ENCODE results near the gene LCOR.

LCOR gene

DNA sequence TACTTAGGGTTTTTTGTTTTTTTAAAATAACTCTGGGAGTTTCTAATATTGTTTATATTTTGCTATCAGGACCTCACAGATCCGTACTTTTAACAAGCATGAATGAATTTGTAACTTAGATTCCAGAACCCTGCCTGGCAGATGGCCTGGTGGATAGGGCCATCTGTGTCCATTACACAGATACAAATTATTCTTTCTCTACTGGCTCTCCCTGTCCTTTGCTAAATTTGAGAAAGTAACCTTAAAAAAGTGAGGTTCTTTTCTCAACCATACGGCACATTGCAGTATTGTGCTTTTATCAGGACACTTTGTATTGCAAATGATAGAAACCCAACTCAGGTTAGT lies 26.6 kb downstream of the LCOR start:
- no peak for TF ChIP-seq CTCF (IDR thresholded peaks at IDR 0.05)
- Histone ChIP-seq H3K36me3 (peaks cover 23% of the 10 kb centered on the region), H3K9me3 (no peaks in the 10 kb centered on the region), H3K27ac (no peak overlapping the region), H3K27me3 (no peaks in the 10 kb centered on the region), H3K4me3 (ENCODE audit: low read depth in 1 of 2, low read length in 1 of 2) (no peak overlapping the region), H3K4me1 (ENCODE audit: control insufficient read depth in 1 of 2, insufficient read depth in 1 of 2, low read depth in 1 of 2, low read length in 1 of 2) (peaks cover 0 to 6% of the 10 kb centered on the region in 2 experiments)

- H3K9me3 ChIP-seq = no peaks in the 10 kb centered on the region
- peaks cover 0 to 6% of the 10 kb centered on the region in 2 experiments for H3K4me1 ChIP-seq (ENCODE audit: control insufficient read depth in 1 of 2, insufficient read depth in 1 of 2, low read depth in 1 of 2, low read length in 1 of 2)
- H3K4me3 ChIP-seq (ENCODE audit: low read depth in 1 of 2, low read length in 1 of 2) = no peak overlapping the region
- no peaks in the 10 kb centered on the region for H3K27me3 ChIP-seq
- H3K27ac ChIP-seq = no peak overlapping the region
- H3K36me3 ChIP-seq = peaks cover 26% of the 10 kb centered on the region
- TF ChIP-seq CTCF (IDR thresholded peaks at IDR 0.05) = no peak
Observed at GRCh38 chr10:96860631-96861277, 28.7 kb downstream of the LCOR start.

DNA sequence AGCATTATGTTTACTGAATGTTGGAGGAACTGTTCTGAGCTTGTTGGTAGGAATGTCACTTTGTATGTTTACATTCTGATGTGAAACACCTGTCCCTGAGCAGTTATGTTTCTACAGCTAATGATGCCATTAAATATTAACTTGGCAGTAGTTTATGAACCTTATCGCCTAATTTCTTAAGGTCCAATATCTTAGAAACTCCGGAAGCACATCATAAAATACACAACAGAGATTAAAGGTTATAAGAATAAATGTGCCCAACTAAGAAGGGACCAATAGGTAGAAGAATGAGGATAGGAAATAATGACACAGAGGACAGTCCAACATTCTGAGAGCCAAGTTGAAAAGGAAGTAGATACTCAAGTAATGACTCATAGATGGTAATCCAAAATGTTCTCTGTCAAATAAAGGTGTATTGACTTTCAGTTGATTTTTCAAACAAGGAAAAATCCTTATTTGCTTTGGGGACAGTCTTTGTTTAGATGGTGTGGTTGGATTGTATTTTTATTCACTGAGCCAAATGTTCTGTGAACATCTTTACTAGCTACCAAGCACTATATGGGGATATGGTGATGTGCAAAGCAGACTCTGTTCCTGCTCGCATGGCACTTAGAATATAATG lies 31.9 kb downstream of the LCOR start:
- no peak overlapping the region for H3K4me3 ChIP-seq (ENCODE audit: low read depth in 1 of 2, low read length in 1 of 2)
- H3K27ac ChIP-seq = no peak overlapping the region
- peaks cover 18% of the 10 kb centered on the region for H3K36me3 ChIP-seq
- TF ChIP-seq CTCF (IDR thresholded peaks at IDR 0.05) = no peak
- no peaks in the 10 kb centered on the region for H3K27me3 ChIP-seq
- no peaks in the 10 kb centered on the region for H3K9me3 ChIP-seq
- H3K4me1 ChIP-seq (ENCODE audit: control insufficient read depth in 1 of 2, insufficient read depth in 1 of 2, low read depth in 1 of 2, low read length in 1 of 2) = no peaks in the 10 kb centered on the region

- H3K27ac ChIP-seq = no peak overlapping the region
- H3K4me1 ChIP-seq (ENCODE audit: control insufficient read depth in 1 of 2, insufficient read depth in 1 of 2, low read depth in 1 of 2, low read length in 1 of 2) = peaks cover 6 to 10% of the 10 kb centered on the region in 2 experiments
- no peaks in the 10 kb centered on the region for H3K9me3 ChIP-seq
- no peaks in the 10 kb centered on the region for H3K36me3 ChIP-seq
- H3K27me3 ChIP-seq = no peaks in the 10 kb centered on the region
- no peak overlapping the region for H3K4me3 ChIP-seq (ENCODE audit: low read depth in 1 of 2, low read length in 1 of 2)
- TF ChIP-seq CTCF (IDR thresholded peaks at IDR 0.05) = no peak
Observed at GRCh38 chr10:96873086-96873485, 41.0 kb downstream of the LCOR start.

DNA sequence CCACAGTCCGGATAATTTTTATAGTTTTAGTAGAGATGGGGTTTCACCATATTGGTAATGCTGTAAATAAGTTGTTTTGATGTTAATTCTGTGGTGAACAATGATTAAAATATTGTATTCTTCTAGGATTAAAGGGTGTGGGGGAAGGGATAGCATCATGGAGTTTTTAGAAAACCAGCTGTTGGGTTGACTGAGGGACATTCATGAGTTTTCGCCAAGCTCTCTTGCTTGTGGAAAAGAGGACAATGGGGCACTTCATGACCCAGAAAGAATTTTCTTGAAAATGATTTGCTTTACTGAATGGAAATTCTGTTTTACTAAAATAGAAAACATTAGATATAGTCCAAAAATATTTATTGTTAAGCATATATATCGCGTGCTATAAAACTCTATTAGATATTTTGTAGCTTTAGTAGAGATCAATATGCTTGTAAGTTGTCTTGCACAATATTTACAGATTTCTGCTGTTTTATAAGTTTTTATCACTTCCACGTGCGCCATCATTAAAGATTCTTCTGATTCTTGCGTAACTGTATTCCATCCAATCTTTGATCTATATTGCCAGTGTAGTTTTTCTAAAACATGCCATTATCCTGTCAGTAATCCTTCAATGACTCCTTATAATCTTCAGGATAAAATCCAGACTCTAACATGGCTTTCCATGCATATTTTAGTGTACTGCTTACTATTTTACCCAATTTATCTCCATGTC lies 41.8 kb downstream of the LCOR start:
- Histone ChIP-seq H3K27me3 (no peaks in the 10 kb centered on the region), H3K36me3 (no peaks in the 10 kb centered on the region), H3K4me1 (ENCODE audit: control insufficient read depth in 1 of 2, insufficient read depth in 1 of 2, low read depth in 1 of 2, low read length in 1 of 2) (peaks cover 13 to 14% of the 10 kb centered on the region in 2 experiments), H3K4me3 (ENCODE audit: low read depth in 1 of 2, low read length in 1 of 2) (no peak overlapping the region), H3K9me3 (no peaks in the 10 kb centered on the region), H3K27ac (no peak overlapping the region)
- TF ChIP-seq CTCF (IDR thresholded peaks at IDR 0.05) = no peak
